ENCODE results near the gene CHN1.

GRCh38 chr2:174771136-174771535 is 234.0 kb downstream of the CHN1 start:
- TF ChIP-seq CTCF (IDR thresholded peaks at IDR 0.05) (no peak), POLR2A (IDR thresholded peaks at IDR 0.05) (no peak)

All from esophagus squamous epithelium (tissue), 4 donors.